HG03378 (cell line): ENCODE results near the gene ZNF581.

Source experiments
- ATAC-seq: cut with Tn5 transposase; IDR thresholded peaks from one replicate; pipeline ENCODE4 v1.9.1; 2021; ENCODE audit warnings: mild to moderate bottlenecking, moderate library complexity; ENCODE audit not compliant: unreplicated experiment

ZNF581 gene

DNA sequence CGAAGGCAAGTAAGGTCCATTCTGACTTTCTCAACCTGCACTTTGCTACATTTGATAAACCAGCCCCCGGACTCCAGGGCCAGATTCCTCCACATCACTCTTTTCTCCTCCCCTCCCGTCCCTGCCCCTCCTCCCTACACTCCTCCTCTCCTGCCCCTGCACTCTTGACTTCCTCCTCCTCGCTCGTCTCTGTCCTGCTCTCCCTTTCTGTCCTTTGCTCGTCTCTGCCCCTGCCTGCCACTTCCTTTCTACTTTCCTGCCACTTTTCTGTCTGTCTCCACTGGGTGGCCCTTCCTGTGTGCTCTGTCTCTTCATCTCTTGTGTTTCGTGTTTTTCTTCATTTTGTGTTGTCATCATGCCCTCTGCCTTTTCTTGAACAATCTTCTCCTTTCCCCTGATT, 18.4 kb downstream of the ZNF581 start:
- no peak for ATAC-seq

DNA sequence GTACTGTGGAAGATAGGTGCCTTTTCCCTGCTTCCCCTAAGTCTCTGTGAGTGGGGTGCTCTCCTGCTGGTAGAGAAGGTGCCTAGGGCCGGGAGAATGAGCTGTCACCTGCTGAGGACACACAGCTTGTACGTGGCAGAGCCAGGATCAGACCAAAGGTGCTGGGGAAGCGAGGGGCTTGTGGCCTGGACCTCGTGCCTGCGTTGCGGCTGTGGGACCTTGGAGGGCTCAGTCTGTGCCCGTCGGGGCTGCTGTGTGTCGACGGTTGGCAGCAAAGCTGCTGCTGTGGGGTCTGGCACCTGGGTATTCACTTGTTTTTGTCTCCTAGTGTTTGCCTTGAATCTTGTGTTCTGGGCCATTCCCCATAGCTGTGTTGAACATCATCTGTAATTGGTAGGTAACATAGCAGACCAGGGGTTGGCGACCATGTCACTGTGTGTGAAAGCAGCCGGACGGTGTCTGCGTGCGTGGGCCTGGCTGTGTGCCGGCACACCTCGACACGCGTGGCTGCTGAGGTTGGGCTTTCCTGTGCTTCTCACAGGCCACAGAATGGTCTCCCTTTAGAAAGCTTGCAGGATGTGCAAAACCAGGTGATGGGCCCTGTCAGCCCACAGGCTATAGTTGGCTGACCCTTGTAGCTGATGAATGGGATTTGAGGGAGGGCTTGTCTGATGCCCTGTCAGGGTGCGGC, 20.5 kb downstream of the ZNF581 start:
- ATAC-seq = no peak

DNA sequence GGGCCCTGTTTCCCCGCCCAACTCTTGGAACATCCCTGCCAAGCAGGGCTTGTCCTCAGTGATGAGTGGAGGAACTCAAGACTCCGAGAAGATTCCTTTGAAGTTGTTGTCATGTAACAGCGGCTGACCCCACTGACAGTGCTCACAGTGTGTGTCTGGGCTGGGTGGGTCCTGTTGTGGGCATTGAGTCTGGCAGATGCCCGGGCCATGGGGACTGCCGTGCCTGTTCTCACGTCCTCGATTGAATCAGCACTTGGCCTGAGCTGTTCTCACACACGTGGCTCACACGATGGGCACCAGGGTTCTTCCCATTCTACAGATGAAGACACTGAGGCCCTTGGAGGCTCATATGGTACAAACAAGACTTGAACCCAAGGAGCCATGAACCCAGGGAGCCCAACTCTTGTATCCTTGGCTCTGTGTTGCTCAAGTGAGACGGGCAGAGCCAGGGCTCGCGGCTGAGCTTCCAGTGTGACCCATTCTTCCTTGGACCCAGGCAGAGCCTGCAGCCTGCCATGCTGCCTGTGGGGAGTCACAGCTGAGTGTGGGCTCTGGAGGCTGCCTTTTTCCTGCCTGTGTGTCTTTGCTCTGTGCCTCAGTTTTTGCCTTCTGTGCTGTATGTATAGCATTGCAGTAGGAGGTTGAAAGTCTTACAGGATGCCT, 23.0 kb downstream of the ZNF581 start:
- ATAC-seq = no peak

DNA sequence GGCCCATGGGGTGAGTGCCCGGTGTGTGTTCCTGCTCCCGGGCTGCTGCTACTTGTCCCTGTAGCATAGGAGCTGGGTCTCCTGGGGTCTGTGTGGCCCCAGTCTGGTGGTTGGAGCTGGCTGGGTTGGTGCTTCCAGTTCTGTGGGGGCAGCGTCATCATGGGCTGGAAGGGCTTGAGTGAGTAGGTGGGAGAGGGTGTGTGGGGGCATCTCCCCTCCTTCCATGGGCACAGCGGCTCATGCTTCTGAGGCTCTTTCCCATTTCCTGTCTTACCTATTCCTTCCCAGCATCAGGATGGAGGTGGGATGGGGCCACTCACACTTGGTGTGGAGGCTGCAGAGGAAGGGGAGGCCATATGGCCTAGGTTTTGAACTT, 23.5 kb downstream of the ZNF581 start:
- ATAC-seq = no peak

DNA sequence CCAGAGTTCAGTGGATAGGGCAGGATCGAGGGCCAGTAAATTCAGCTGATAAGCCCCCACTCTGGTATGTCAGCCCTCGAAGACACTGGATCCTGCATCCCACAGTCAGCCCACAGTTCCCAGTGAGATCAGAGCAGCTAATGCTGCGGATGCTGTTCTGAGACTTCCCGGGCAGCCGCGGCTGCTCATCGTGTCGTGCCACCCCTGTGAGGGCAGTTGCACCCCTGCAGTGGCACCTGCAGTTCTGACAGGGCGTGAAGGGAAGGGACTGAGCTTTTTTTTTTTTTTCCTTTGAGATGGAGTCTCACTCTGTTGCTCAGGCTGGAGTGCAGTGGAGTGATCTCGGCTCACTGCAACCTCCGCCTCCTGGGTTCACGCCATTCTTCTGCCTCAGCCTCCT, 24.1 kb downstream of the ZNF581 start:
- ATAC-seq = no peak

DNA sequence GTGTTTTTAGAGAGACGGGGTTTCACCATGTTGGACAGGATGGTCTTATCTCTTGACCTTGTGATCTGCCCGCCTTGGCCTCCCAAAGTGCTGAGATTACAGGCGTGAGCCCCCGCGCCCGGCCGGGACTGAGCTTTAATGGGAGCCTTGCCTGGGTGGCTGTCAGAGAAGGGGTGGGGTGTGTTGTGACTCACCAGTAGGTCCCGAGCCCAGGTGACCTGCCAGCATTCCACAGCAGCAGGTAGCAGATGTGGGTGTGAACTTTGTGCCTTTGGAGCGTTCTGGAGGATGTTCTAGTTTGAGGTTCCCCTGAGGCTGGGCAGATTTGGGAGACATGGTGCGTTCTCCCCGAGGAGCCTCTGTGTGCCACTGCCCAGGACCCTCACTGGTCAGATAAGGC, 24.5 kb downstream of the ZNF581 start:
- ATAC-seq = no peak

DNA sequence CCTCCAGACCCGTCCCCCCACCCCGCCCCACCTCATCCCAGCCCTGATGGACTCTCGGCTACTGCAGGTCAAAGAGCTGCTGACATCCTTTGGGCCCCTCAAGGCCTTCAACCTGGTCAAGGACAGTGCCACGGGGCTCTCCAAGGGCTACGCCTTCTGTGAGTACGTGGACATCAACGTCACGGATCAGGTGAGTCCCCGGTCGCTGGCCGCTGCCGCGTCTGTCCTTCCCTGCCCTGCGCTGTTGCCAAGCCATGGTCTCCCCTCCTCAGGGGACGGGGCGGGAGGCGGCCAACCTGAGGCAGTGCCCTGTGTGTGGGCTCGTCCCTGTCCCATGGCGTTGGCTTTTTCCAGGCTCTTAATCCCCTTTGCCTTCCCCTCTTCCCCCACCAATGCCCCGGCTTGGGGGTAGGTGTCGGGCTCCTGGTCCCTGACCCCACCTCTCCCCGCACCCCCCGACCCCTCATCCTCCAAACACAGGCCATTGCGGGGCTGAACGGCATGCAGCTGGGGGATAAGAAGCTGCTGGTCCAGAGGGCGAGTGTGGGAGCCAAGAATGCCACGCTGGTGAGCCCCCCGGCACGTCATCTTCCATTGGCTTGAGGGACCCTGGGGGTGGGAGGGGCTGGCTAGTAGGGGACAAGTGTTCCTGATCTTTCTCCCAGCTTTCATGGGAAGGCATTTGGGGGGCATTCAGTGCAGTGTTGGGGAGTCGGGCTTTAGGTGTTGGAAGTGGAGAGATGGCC, 25.3 kb downstream of the ZNF581 start:
- no peak for ATAC-seq

DNA sequence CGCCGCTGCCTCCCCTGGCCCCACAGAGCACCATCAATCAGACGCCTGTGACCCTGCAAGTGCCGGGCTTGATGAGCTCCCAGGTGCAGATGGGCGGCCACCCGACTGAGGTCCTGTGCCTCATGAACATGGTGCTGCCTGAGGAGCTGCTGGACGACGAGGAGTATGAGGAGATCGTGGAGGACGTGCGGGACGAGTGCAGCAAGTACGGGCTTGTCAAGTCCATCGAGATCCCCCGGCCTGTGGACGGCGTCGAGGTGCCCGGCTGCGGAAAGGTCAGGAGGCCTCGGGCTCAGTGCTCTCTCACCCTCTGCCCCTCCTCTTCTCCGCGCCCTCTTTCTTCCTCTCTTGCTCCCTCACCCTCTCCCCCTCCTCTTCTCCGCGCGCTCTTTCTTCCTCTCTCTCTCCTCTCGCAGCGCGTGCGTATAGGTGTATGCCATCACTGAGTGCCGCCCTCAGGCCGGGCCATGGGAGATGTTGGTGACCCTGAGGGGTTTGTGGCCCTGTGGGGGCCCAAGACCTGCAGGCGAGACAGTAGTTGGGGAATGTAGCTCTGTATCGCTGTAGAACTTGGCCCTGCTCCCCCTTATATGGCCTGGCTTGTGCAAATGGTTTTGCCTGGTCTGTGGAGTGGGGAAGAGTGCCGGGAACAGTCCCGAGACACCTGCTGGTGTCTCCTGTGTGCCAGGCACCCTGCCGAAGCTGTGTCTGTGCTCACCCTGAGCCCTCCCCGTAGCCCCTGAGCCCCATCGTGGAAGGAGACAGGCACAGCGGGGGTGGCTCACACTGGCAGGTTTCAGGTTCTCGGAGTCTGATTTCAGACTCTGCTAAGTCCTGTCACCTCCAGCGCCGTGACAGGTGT, 26.2 kb downstream of the ZNF581 start:
- ATAC-seq = no peak

DNA sequence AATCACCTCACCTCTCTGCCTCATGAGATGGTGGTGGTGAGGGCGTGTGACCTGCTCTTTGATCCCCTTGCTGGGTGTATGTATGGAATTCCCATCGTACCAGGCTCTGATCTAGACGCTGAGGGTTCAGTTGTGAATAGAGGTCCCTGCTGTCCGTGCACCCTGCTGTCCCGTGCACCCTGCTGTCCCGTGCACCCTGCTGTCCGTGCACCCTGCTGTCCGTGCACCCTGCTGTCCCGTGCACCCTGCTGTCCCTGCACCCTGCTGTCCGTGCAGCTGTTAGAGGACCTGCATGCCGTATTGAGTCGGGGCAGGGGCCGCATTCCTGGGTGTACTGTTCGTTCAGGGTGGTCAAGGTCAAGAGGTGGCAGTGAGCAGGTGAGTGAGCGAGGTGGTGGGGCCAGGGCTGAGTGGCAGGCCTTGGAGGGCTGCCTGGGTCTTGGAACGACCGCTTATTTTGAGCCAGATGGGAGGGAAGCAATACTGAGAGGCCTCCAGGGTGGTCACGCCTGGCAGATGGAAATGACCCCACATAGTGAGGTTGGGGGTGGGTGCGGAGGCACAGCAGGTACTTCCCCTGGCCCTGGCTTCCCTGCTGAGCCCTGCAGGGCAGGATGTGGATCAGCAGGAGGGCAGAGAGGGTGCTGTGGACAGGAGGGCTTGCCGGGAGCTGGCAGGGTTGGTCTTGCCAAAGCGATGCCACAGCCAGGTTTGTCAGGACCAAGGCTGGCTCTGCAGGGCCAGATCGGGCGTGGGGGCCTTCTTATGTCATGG, 27.0 kb downstream of the ZNF581 start:
- no peak for ATAC-seq

DNA sequence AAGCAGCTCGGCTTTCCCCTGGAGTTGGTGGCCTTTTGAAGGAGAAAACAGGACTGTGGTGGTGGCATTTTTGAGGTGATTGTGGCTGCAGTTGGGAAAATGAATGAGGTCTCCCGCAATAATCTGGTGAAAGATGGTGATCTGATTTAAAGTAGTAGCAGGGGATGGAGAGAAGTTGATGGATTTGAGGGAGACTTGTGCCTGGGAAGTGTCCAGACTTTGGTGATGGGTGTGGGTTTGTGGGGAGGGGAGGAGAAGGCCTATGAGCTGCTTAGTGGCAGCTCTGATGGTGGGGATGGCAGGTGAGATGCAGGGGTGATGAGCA, 27.6 kb downstream of the ZNF581 start:
- no peak for ATAC-seq

DNA sequence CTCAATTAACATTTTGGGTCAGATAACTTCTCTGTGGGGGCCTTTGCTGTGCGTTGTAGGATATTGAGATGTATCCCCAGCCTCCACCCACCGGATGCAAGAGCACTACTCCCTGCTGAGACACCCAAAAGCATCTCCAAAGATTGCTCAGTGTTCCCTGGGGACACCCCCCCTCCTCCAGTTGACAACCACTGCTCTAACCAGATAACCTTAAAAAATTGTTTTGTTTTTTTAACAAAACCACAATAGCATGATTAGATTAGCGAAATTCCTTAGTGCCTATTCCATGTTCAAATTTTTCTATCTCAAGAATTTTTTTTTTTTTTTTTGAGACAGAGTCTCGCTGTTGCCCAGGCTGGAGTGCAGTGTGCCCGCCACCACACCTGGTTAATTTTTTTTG, 29.0 kb downstream of the ZNF581 start:
- ATAC-seq = no peak

DNA sequence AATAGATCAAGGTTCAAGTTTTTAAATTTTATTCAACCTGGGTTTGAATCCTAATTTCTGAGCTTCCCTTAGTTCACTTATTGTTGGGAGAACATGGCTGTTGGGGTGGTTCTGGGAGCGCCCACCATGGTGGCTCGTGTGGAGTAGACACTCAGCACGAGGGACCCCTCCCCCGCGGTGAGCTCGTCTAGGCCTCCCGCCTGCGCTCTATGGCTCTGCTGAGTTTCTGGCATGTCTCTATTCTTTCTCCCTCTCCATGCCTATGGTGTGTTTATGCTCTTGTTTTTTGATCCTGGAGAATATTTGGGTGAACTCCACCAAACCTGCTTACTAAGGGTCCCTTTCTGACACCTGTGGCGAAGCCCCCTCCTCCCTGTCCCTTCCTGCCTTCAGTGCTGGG, 30.0 kb downstream of the ZNF581 start:
- ATAC-seq = no peak

DNA sequence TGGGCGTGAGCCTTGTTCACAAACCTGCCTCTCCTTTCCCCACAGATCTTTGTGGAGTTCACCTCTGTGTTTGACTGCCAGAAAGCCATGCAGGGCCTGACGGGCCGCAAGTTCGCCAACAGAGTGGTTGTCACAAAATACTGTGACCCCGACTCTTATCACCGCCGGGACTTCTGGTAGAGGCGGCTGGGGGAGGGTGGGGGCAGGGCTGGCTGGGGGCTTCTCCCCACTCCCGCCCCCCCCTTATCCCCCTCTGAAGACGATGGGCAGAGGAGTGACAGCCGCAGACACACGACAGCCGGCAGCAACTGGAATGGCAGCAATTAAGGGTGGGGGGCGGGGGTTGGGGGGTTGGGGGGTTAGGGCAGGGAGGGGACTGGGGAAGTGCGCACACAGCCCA, 30.4 kb downstream of the ZNF581 start:
- no peak for ATAC-seq

DNA sequence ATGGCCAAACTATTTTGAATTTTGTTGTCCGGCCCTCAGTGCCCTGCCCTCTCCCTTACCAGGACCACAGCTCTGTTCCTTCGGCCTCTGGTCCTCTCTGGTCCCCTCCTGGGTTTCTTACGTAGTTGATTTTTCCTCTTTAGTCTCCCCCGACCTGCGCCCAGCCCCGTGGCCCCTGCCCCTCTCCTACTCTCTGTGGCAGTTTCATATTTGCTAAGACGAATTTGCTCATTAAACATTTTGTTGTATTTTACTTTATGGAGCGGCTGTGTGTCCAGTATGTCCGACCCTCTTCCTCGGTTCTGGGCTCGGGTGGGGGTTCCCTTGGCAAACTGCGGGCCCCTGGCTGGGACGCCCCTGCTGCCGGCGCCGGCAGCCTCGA, 31.0 kb downstream of the ZNF581 start:
- ATAC-seq = no peak

DNA sequence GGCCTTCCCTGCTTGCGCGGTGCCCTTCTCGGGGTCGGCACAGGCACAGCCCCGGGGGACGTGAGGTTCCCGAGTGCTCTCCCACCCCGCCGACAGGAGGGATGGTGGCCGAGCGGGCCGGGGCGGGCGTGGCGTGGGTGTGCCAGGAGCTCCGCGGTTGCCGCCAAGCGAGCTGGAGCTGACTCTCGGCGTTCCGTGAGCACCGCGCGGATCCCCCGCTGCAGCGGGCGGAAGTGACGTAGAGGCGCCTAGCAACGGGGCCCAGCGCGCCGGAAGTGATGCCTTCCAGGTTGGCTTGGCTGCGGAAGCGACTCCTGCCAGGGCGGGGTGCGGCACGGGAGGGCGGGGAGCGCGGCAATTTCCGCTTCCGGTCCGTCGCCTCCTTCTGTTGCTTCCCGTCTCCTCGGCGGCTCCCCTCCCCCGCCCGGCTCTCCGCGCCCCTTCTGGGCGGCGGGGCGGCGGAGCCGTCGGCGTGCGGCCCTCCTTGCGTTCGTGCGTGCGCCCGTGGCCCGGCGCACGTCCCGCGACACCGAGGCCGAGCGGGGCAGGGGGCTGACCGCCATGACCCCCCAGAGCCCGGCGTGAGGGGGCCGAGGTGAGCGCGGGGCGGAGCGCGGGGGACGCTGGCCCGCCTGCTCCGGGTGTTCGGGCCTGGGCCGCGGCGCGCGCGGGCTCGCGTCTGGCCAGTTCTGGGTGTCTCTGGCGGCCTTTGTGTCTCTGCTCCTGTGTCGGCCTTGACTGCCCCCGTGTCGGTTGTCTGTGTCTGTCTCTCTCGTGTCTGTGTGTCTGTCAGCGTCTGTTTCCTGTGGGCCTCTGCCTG, 31.6 kb downstream of the ZNF581 start, which contains the start of gene EPN1:
TSS of gene EPN1 (plus strand) at position 386 of the 820 bp plus-strand sequence. CDS start 3,402 bp downstream, outside the sequence.
- peak; percentile 35 for ATAC-seq

DNA sequence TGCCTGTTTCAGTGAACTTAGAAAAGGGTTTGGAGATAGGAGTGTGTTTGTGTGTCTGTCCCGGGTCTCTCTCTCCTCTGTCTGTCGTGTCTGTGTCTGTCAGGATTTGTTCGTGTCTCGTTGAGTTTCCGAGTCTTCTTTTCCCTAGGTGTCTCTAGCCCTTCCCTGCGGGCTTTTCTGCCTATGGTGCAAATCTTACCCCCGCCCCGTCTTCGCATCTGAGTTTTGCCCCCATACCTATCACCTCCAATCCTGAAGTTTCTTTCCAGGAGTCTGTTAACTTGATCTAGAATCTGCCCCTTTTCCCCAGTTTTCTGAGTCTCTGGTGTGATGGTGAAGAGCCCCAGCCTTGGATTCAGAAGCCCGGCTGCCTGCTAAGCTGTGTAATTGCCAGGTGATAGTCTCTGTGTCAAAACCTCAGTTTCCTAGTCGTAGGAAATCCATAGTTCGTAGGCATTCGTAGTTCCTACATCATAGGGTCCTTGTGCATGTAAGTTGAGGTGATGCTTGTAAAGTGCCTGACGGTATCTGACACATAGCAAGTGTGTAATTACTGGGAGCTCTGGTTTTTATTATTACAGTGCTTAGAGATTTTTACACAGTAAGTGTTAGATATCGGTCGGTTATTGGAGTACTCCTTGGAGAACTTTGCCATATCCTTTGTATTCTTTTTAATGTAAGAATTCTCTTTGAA, 32.4 kb downstream of the ZNF581 start:
- no peak for ATAC-seq

DNA sequence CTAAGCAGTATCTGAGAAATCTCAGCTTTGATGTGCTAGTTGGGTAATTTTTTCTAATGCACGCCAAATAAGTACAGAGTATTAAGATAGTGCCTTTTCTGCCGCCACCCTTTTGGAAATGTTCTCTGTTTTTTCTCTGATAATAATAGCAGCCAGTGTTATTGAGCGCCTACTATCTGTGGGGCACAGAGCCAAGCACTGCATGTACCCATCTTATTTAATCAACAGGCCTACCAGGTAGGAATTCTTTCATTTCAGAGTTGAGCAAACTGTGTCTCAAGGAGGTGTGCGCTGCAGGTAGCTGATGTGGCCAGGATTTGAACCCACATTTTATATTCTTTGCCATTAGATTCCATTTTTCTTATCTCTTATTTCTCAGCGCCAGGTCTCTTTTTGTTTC, 32.9 kb downstream of the ZNF581 start:
- ATAC-seq = no peak

DNA sequence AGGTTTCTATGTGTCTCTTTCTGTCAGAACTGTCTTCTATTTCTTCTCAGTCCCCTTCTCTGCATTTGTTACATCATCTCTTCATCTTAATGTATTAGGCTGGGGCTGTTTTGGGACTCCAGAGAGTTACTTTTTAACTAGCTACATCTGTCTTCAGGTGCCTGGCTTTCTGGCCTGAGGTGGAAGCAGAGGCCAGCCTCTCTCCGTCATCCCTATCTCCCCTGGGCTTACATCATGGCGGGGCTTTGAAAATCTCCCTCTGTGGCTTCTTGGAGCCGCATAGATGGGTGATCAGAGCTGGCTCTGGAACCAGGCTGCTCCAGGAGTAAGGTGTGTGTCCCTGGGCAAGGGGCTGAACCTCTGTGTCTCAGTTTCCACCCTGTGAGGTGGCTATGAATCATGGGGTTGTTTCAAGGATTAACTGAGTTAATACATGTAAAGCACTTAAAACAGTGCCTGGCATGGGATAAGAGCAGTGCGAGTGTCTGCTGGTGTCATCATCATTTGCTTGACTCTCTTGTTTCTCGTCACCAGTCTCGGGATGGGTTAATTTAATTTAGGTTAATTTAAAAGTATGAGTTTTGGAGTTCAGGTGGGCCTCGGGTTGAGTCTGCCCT, 33.5 kb downstream of the ZNF581 start:
- no peak for ATAC-seq

DNA sequence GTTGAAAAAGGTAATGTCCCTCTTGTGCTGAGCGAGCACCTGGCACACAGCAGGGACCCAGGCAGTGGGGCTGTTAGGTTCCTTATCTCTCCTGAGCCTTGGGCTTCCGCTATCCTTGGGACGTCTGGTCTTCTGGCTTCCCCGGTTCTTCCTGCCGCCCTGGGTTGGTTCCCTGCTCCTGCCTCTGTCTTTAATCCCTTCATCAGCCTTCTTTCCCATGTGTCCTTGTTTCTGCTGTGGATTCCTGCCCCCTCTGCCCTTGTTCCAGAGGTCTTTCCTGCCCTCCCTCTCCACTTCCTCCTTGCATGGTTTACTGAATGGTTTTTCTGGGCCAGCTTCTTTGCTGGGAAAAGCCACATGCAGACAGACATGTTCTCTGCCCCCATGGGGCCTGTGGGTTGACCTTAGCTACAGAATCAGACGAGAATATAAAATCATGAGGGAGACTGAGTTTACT, 34.2 kb downstream of the ZNF581 start:
- ATAC-seq = no peak
